GM23338 (cell line): ENCODE data around the gene SAMHD1. TPM values are rescaled to one million over a fixed set of nuclear protein-coding genes. Genes with fewer than 3 reads are reported as not detected.

Source experiments
- ATAC-seq: fragments of 200-7000 bp; cut with Tn5 transposase; 3 replicates; pipeline ENCODE4 v1.9.1; 2020
- DNase-seq: peaks from one replicate; pipeline ENCODE4 v3.0.0-alpha.2; 2015; ENCODE audit warnings: low spot score
- H2AFZ ChIP-seq: fragments of 200-600 bp; sonication (generic); 2 replicates; pipeline ENCODE4 v1.8.0; 2016; ENCODE audit warnings: antibody characterized with exemption, mild to moderate bottlenecking, moderate library complexity
- H3F3A ChIP-seq: fragments of 200-600 bp; sonication (generic); replicated peaks from 2 replicates; pipeline ENCODE4 v1.8.0; 2017; ENCODE audit warnings: antibody characterized with exemption, mixed run types, low read depth
- H3K27ac ChIP-seq: fragments of 200-600 bp; sonication (generic); 2 replicates; pipeline ENCODE4 v1.6.1; 2016; ENCODE audit warnings: low read depth
- H3K27me3 ChIP-seq: fragments of 200-600 bp; sonication (generic); 2 replicates; pipeline ENCODE4 v1.8.0; 2016; ENCODE audit warnings: mild to moderate bottlenecking, mixed run types, moderate library complexity; ENCODE audit not compliant: insufficient read depth
- H3K36me3 ChIP-seq: fragments of 200-600 bp; sonication (generic); 2 replicates; pipeline ENCODE4 v1.8.0; 2016; ENCODE audit warnings: mild to moderate bottlenecking; ENCODE audit not compliant: insufficient read depth
- H3K4me1 ChIP-seq: fragments of 200-600 bp; sonication (generic); 2 replicates; pipeline ENCODE4 v1.8.0; 2016; ENCODE audit warnings: mild to moderate bottlenecking, moderate library complexity; ENCODE audit not compliant: insufficient read depth
- H3K4me2 ChIP-seq: fragments of 200-600 bp; sonication (generic); 2 replicates; pipeline ENCODE4 v1.7.1; 2017; ENCODE audit warnings: mixed run types
- H3K4me3 ChIP-seq: fragments of 200-600 bp; sonication (generic); 2 replicates; pipeline ENCODE4 v1.6.1; 2016; ENCODE audit warnings: mixed run types
- H3K79me2 ChIP-seq: fragments of 200-600 bp; sonication (generic); replicated peaks from 2 replicates; pipeline ENCODE4 v1.8.0; 2017; ENCODE audit warnings: mild to moderate bottlenecking; ENCODE audit not compliant: insufficient read depth
- H3K9me2 ChIP-seq: fragments of 200-600 bp; sonication (generic); 2 replicates; pipeline ENCODE4 v1.8.0; 2017; ENCODE audit not compliant: insufficient read depth
- H4K20me1 ChIP-seq: fragments of 200-600 bp; sonication (generic); replicated peaks from 2 replicates; pipeline ENCODE4 v1.8.0; 2017; ENCODE audit warnings: mild to moderate bottlenecking; ENCODE audit not compliant: insufficient read depth
- H3K27ac Mint-ChIP-seq: 2 replicates; pipeline ENCODE4 v1.8.0; 2020; ENCODE audit warnings: inconsistent platforms, mild to moderate bottlenecking, moderate library complexity, mixed read lengths
- H3K27me3 Mint-ChIP-seq: 3 replicates; pipeline ENCODE4 v1.8.0; 2022; ENCODE audit warnings: low read depth, mild to moderate bottlenecking, moderate library complexity, mixed read lengths, inconsistent platforms; ENCODE audit not compliant: insufficient read depth, poor library complexity
- H3K36me3 Mint-ChIP-seq: 3 replicates; pipeline ENCODE4 v1.8.0; 2021; ENCODE audit warnings: low read depth, mild to moderate bottlenecking, inconsistent platforms, moderate library complexity, mixed read lengths
- H3K4me1 Mint-ChIP-seq: 3 replicates; pipeline ENCODE4 v1.8.0; 2020; ENCODE audit warnings: mild to moderate bottlenecking, inconsistent platforms, mixed read lengths
- H3K4me3 Mint-ChIP-seq: 3 replicates; pipeline ENCODE4 v1.8.0; 2021; ENCODE audit warnings: moderate library complexity, mild to moderate bottlenecking, inconsistent platforms, mixed read lengths
- H3K9me3 Mint-ChIP-seq: 3 replicates; pipeline ENCODE4 v1.8.0; 2020; ENCODE audit warnings: moderate library complexity, mild to moderate bottlenecking, inconsistent platforms, mixed read lengths
- CREB1 ChIP-seq: fragments of 250-450 bp; sonication (Bioruptor Pico); IDR thresholded peaks from 2 replicates; pipeline ENCODE4 v1.5.0; 2020; ENCODE audit warnings: low read depth, mild to moderate bottlenecking, moderate library complexity
- EZH2 ChIP-seq: fragments of 200-600 bp; sonication (generic); IDR thresholded peaks from one replicate; pipeline ENCODE4 v1.8.0; 2017; ENCODE audit warnings: antibody characterized with exemption, mild to moderate bottlenecking, low read depth; ENCODE audit not compliant: unreplicated experiment
- EZH2phosphoT487 ChIP-seq: fragments of 200-600 bp; sonication (generic); IDR thresholded peaks from one replicate; pipeline ENCODE4 v1.8.1; 2018; ENCODE audit warnings: antibody characterized with exemption; ENCODE audit not compliant: unreplicated experiment
- JUNB ChIP-seq: IDR thresholded peaks from one replicate; pipeline ENCODE4 v1.6.1; 2016; ENCODE audit warnings: antibody characterized with exemption; ENCODE audit not compliant: unreplicated experiment
- NANOG ChIP-seq: IDR thresholded peaks from 2 replicates; pipeline ENCODE4 v1.6.1; 2016; ENCODE audit warnings: antibody characterized with exemption, borderline replicate concordance
- POLR2AphosphoS5 ChIP-seq: IDR thresholded peaks from 2 replicates; pipeline ENCODE4 v1.6.1; 2016; ENCODE audit warnings: antibody characterized with exemption, low read depth
- STAT1 ChIP-seq: IDR thresholded peaks from one replicate; pipeline ENCODE4 v1.6.1; 2016; ENCODE audit warnings: antibody characterized with exemption; ENCODE audit not compliant: unreplicated experiment
- ZNF114 ChIP-seq: fragments of 250-450 bp; sonication (Bioruptor Pico); IDR thresholded peaks from 2 replicates; pipeline ENCODE4 v1.5.0; 2020; ENCODE audit warnings: mild to moderate bottlenecking, moderate library complexity
- ZNF331 ChIP-seq: fragments of 250-450 bp; sonication (Bioruptor Pico); IDR thresholded peaks from 2 replicates; pipeline ENCODE4 v1.5.0; 2020; ENCODE audit warnings: low read depth, mild to moderate bottlenecking, moderate library complexity
- polyA plus RNA-seq: library from polyadenylated mRNA; unstranded; fragments of >200 nt; fragmentation: Nextera tagmentation; extraction: Ambion mirVana; gene quantifications from 2 replicates; pipeline ENCODE4 v1.2.1, GENCODE V29; 2016
- total RNA-seq: library from RNA; depleted of rRNA; stranded (reverse); fragments of >200 nt; shearing (Covaris generic); gene quantifications from 2 replicates; pipeline ENCODE4 v1.2.3, GENCODE V29; 2014
- TF ChIP-seq, protein P1 (sequence below): fragments of 250-450 bp; sonication (Bioruptor Pico); IDR thresholded peaks from 2 replicates; pipeline ENCODE4 v1.5.0; 2020; ENCODE audit warnings: mild to moderate bottlenecking, moderate library complexity
- TF ChIP-seq, protein P2 (sequence below), 2 experiments: fragments of 200-600 bp in 1 of 2; sonication (generic) in 1 of 2; conservative IDR thresholded peaks; 2 replicates each; pipeline versions ENCODE4 v1.5.1 to v1.6.1; 2016 to 2017; ENCODE audit warnings: antibody characterized with exemption in 2 of 2, low read depth in 2 of 2, mild to moderate bottlenecking in 2 of 2, moderate library complexity in 1 of 2
- TF ChIP-seq, protein P3 (sequence below): IDR thresholded peaks from 2 replicates; pipeline ENCODE4 v1.6.1; 2016; ENCODE audit warnings: antibody characterized with exemption
- TF ChIP-seq, protein P4 (sequence below): IDR thresholded peaks from one replicate; pipeline ENCODE4 v1.6.1; 2018; ENCODE audit warnings: antibody characterized with exemption; ENCODE audit not compliant: unreplicated experiment

The SAMHD1 gene
- total and polyA plus RNA-seq, 2 experiments from 2014 or later: 21.9 to 45.4 TPM

DNA sequence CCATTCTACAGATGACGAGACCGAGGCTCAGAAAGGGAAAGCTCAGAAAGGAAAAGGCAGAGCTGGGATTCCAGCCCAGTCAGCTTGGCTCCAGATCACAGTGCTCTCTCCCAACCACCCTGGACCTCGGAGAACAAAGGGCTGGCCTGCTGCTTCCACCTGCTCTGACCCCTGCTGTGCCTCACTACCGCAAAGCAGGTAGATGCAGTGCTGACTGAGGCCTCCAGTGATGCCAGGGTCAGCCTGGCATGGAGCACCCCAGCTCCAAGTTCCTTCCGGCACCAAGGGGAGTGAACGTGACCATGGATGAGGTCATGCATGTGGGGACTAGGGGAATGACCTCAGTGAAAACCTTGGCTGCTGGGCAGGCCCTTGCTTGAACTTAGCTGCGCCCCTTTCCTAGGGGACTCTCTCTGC, 96.3 kb downstream of the SAMHD1 start:
- no peak overlapping the region for H3K27ac ChIP-seq
- H4K20me1 ChIP-seq: peaks cover 3% of the 10 kb centered on the region; the same call in 1 of the 2 replicates
- ATAC-seq (peak; percentile 17; the same call in 2 of the 3 replicates), DNase-seq (no peak)
- no peak for TF ChIP-seq CREB1 (CRISPR knock-in tag)
- no peak for TF ChIP-seq JUNB
- TF ChIP-seq, protein P1, sequence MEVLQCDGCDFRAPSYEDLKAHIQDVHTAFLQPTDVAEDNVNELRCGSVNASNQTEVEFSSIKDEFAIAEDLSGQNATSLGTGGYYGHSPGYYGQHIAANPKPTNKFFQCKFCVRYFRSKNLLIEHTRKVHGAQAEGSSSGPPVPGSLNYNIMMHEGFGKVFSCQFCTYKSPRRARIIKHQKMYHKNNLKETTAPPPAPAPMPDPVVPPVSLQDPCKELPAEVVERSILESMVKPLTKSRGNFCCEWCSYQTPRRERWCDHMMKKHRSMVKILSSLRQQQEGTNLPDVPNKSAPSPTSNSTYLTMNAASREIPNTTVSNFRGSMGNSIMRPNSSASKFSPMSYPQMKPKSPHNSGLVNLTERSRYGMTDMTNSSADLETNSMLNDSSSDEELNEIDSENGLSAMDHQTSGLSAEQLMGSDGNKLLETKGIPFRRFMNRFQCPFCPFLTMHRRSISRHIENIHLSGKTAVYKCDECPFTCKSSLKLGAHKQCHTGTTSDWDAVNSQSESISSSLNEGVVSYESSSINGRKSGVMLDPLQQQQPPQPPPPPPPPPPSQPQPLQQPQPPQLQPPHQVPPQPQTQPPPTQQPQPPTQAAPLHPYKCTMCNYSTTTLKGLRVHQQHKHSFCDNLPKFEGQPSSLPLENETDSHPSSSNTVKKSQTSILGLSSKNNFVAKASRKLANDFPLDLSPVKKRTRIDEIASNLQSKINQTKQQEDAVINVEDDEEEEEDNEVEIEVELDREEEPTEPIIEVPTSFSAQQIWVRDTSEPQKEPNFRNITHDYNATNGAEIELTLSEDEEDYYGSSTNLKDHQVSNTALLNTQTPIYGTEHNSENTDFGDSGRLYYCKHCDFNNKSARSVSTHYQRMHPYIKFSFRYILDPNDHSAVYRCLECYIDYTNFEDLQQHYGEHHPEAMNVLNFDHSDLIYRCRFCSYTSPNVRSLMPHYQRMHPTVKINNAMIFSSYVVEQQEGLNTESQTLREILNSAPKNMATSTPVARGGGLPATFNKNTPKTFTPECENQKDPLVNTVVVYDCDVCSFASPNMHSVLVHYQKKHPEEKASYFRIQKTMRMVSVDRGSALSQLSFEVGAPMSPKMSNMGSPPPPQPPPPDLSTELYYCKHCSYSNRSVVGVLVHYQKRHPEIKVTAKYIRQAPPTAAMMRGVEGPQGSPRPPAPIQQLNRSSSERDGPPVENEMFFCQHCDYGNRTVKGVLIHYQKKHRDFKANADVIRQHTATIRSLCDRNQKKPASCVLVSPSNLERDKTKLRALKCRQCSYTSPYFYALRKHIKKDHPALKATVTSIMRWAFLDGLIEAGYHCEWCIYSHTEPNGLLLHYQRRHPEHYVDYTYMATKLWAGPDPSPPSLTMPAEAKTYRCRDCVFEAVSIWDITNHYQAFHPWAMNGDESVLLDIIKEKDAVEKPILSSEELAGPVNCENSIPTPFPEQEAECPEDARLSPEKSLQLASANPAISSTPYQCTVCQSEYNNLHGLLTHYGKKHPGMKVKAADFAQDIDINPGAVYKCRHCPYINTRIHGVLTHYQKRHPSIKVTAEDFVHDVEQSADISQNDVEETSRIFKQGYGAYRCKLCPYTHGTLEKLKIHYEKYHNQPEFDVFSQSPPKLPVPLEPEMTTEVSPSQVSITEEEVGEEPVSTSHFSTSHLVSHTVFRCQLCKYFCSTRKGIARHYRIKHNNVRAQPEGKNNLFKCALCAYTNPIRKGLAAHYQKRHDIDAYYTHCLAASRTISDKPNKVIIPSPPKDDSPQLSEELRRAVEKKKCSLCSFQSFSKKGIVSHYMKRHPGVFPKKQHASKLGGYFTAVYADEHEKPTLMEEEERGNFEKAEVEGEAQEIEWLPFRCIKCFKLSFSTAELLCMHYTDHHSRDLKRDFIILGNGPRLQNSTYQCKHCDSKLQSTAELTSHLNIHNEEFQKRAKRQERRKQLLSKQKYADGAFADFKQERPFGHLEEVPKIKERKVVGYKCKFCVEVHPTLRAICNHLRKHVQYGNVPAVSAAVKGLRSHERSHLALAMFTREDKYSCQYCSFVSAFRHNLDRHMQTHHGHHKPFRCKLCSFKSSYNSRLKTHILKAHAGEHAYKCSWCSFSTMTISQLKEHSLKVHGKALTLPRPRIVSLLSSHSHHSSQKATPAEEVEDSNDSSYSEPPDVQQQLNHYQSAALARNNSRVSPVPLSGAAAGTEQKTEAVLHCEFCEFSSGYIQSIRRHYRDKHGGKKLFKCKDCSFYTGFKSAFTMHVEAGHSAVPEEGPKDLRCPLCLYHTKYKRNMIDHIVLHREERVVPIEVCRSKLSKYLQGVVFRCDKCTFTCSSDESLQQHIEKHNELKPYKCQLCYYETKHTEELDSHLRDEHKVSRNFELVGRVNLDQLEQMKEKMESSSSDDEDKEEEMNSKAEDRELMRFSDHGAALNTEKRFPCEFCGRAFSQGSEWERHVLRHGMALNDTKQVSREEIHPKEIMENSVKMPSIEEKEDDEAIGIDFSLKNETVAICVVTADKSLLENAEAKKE (CRISPR knock-in tag): no peak
- no peak for TF ChIP-seq EZH2
- no peak for TF ChIP-seq STAT1
- TF ChIP-seq, protein P2, sequence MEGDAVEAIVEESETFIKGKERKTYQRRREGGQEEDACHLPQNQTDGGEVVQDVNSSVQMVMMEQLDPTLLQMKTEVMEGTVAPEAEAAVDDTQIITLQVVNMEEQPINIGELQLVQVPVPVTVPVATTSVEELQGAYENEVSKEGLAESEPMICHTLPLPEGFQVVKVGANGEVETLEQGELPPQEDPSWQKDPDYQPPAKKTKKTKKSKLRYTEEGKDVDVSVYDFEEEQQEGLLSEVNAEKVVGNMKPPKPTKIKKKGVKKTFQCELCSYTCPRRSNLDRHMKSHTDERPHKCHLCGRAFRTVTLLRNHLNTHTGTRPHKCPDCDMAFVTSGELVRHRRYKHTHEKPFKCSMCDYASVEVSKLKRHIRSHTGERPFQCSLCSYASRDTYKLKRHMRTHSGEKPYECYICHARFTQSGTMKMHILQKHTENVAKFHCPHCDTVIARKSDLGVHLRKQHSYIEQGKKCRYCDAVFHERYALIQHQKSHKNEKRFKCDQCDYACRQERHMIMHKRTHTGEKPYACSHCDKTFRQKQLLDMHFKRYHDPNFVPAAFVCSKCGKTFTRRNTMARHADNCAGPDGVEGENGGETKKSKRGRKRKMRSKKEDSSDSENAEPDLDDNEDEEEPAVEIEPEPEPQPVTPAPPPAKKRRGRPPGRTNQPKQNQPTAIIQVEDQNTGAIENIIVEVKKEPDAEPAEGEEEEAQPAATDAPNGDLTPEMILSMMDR (conservative IDR thresholded peaks at IDR 0.05; ENCODE audit: low read depth in 2 of 2): no peak
- TF ChIP-seq ZNF114 (CRISPR knock-in tag): no peak
- TF ChIP-seq, protein P3, sequence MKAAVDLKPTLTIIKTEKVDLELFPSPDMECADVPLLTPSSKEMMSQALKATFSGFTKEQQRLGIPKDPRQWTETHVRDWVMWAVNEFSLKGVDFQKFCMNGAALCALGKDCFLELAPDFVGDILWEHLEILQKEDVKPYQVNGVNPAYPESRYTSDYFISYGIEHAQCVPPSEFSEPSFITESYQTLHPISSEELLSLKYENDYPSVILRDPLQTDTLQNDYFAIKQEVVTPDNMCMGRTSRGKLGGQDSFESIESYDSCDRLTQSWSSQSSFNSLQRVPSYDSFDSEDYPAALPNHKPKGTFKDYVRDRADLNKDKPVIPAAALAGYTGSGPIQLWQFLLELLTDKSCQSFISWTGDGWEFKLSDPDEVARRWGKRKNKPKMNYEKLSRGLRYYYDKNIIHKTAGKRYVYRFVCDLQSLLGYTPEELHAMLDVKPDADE: no peak
- TF ChIP-seq ZNF331: no peak
- no peak for TF ChIP-seq NANOG
- TF ChIP-seq, protein P4, sequence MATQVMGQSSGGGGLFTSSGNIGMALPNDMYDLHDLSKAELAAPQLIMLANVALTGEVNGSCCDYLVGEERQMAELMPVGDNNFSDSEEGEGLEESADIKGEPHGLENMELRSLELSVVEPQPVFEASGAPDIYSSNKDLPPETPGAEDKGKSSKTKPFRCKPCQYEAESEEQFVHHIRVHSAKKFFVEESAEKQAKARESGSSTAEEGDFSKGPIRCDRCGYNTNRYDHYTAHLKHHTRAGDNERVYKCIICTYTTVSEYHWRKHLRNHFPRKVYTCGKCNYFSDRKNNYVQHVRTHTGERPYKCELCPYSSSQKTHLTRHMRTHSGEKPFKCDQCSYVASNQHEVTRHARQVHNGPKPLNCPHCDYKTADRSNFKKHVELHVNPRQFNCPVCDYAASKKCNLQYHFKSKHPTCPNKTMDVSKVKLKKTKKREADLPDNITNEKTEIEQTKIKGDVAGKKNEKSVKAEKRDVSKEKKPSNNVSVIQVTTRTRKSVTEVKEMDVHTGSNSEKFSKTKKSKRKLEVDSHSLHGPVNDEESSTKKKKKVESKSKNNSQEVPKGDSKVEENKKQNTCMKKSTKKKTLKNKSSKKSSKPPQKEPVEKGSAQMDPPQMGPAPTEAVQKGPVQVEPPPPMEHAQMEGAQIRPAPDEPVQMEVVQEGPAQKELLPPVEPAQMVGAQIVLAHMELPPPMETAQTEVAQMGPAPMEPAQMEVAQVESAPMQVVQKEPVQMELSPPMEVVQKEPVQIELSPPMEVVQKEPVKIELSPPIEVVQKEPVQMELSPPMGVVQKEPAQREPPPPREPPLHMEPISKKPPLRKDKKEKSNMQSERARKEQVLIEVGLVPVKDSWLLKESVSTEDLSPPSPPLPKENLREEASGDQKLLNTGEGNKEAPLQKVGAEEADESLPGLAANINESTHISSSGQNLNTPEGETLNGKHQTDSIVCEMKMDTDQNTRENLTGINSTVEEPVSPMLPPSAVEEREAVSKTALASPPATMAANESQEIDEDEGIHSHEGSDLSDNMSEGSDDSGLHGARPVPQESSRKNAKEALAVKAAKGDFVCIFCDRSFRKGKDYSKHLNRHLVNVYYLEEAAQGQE: no peak
- TF ChIP-seq POLR2AphosphoS5: no peak
- no peak for TF ChIP-seq EZH2phosphoT487
- no peak overlapping the region for H3K27ac Mint-ChIP-seq
- no peak overlapping the region for H3K4me2 ChIP-seq
- H3K4me1 ChIP-seq: no peaks in the 10 kb centered on the region
- no peaks in the 10 kb centered on the region for H3K9me2 ChIP-seq
- H3K4me1 Mint-ChIP-seq: peaks cover 33% of the 10 kb centered on the region
- peaks cover 14% of the 10 kb centered on the region for H3K9me3 Mint-ChIP-seq
- H3K27me3 Mint-ChIP-seq: peaks cover 19% of the 10 kb centered on the region
- no peaks in the 10 kb centered on the region for H3F3A ChIP-seq
- H3K79me2 ChIP-seq: peaks cover 33% of the 10 kb centered on the region
- H3K4me3 Mint-ChIP-seq: no peak overlapping the region
- H3K27me3 ChIP-seq: no peaks in the 10 kb centered on the region
- H3K36me3 Mint-ChIP-seq: peaks cover 15% of the 10 kb centered on the region
- H2AFZ ChIP-seq: no peak overlapping the region
- no peak overlapping the region for H3K4me3 ChIP-seq
- H3K36me3 ChIP-seq: 0 out of 2 replicates have a peak, but pooled peaks cover 3% of the 10 kb centered on the region
